ENCODE measurements around the gene TSFM.

TSFM gene

DNA sequence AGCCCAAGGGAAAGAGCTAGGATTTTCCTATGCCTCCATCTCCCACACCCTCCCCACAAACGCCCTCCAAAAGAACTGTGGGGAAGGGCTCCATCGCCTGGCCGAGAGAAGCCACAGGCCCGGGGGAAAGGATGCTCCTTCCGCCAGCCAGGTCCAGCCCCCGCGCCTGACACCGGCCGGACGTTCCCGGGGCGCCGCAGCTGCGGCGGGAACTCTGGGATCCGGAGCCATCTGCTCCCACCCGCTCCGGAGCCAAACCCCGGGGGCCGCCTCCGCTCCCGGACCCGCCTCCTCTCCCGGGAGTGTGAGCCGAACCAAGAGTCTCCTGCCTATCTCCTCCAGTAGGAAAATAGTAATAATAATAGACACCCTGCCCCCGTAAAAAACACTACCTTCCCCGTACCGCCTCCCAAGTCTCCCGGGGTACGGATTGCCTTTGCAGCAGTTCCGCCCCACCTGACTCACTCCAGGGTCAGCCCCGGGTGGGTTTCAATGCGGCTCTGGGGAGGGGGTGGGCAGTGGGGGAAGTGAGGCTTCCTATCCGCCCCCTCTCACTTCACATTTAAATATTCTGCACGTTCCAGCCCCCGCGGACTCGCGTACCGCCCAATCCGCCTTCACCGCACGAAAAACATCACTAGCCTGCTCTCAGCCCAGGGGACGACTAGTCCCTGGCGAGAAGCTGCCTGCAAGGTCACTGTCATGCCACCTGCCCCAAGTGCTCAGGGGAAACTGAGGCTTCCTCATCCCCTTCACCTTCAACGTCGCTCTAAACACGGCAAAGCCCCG lies 46.4 kb upstream of the TSFM start (continued):
- TF ChIP-seq, protein P1, sequence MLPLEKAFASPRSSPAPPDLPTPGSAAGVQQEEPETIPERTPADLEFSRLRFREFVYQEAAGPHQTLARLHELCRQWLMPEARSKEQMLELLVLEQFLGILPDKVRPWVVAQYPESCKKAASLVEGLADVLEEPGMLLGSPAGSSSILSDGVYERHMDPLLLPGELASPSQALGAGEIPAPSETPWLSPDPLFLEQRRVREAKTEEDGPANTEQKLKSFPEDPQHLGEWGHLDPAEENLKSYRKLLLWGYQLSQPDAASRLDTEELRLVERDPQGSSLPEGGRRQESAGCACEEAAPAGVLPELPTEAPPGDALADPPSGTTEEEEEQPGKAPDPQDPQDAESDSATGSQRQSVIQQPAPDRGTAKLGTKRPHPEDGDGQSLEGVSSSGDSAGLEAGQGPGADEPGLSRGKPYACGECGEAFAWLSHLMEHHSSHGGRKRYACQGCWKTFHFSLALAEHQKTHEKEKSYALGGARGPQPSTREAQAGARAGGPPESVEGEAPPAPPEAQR (tag by site-specific recombination; IDR thresholded peaks at IDR 0.05) = no peak
- TF ChIP-seq ZNF654 (tag by site-specific recombination; IDR thresholded peaks at IDR 0.05; ENCODE audit: low read depth) = peak; percentile 44
- peak; percentile 80 for TF ChIP-seq GLIS2 (tag by site-specific recombination; IDR thresholded peaks at IDR 0.05)
- TF ChIP-seq, protein P2, sequence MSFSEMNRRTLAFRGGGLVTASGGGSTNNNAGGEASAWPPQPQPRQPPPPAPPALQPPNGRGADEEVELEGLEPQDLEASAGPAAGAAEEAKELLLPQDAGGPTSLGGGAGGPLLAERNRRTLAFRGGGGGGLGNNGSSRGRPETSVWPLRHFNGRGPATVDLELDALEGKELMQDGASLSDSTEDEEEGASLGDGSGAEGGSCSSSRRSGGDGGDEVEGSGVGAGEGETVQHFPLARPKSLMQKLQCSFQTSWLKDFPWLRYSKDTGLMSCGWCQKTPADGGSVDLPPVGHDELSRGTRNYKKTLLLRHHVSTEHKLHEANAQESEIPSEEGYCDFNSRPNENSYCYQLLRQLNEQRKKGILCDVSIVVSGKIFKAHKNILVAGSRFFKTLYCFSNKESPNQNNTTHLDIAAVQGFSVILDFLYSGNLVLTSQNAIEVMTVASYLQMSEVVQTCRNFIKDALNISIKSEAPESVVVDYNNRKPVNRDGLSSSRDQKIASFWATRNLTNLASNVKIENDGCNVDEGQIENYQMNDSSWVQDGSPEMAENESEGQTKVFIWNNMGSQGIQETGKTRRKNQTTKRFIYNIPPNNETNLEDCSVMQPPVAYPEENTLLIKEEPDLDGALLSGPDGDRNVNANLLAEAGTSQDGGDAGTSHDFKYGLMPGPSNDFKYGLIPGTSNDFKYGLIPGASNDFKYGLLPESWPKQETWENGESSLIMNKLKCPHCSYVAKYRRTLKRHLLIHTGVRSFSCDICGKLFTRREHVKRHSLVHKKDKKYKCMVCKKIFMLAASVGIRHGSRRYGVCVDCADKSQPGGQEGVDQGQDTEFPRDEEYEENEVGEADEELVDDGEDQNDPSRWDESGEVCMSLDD (tag by site-specific recombination; IDR thresholded peaks at IDR 0.05) = 0 out of 2 replicates have a peak, but pooled peaks have one; percentile 24
- no peak for TF ChIP-seq ZNF266 (tag by site-specific recombination; IDR thresholded peaks at IDR 0.05; ENCODE audit: low read depth)
- TF ChIP-seq, protein P3, sequence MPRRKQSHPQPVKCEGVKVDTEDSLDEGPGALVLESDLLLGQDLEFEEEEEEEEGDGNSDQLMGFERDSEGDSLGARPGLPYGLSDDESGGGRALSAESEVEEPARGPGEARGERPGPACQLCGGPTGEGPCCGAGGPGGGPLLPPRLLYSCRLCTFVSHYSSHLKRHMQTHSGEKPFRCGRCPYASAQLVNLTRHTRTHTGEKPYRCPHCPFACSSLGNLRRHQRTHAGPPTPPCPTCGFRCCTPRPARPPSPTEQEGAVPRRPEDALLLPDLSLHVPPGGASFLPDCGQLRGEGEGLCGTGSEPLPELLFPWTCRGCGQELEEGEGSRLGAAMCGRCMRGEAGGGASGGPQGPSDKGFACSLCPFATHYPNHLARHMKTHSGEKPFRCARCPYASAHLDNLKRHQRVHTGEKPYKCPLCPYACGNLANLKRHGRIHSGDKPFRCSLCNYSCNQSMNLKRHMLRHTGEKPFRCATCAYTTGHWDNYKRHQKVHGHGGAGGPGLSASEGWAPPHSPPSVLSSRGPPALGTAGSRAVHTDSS (tag by site-specific recombination; IDR thresholded peaks at IDR 0.05) = no peak
- TF ChIP-seq, protein P4, sequence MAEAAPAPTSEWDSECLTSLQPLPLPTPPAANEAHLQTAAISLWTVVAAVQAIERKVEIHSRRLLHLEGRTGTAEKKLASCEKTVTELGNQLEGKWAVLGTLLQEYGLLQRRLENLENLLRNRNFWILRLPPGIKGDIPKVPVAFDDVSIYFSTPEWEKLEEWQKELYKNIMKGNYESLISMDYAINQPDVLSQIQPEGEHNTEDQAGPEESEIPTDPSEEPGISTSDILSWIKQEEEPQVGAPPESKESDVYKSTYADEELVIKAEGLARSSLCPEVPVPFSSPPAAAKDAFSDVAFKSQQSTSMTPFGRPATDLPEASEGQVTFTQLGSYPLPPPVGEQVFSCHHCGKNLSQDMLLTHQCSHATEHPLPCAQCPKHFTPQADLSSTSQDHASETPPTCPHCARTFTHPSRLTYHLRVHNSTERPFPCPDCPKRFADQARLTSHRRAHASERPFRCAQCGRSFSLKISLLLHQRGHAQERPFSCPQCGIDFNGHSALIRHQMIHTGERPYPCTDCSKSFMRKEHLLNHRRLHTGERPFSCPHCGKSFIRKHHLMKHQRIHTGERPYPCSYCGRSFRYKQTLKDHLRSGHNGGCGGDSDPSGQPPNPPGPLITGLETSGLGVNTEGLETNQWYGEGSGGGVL (tag by site-specific recombination; IDR thresholded peaks at IDR 0.05) = peak; percentile 92
- TF ChIP-seq, protein P5, sequence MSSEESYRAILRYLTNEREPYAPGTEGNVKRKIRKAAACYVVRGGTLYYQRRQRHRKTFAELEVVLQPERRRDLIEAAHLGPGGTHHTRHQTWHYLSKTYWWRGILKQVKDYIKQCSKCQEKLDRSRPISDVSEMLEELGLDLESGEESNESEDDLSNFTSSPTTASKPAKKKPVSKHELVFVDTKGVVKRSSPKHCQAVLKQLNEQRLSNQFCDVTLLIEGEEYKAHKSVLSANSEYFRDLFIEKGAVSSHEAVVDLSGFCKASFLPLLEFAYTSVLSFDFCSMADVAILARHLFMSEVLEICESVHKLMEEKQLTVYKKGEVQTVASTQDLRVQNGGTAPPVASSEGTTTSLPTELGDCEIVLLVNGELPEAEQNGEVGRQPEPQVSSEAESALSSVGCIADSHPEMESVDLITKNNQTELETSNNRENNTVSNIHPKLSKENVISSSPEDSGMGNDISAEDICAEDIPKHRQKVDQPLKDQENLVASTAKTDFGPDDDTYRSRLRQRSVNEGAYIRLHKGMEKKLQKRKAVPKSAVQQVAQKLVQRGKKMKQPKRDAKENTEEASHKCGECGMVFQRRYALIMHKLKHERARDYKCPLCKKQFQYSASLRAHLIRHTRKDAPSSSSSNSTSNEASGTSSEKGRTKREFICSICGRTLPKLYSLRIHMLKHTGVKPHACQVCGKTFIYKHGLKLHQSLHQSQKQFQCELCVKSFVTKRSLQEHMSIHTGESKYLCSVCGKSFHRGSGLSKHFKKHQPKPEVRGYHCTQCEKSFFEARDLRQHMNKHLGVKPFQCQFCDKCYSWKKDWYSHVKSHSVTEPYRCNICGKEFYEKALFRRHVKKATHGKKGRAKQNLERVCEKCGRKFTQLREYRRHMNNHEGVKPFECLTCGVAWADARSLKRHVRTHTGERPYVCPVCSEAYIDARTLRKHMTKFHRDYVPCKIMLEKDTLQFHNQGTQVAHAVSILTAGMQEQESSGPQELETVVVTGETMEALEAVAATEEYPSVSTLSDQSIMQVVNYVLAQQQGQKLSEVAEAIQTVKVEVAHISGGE (tag by site-specific recombination; conservative IDR thresholded peaks at IDR 0.05; ENCODE audit: low read depth) = peak; percentile 47
- TF ChIP-seq ZNF169 (tag by site-specific recombination; IDR thresholded peaks at IDR 0.05) = no peak
- no peak for TF ChIP-seq SETDB1 (IDR thresholded peaks at IDR 0.05; ENCODE audit: insufficient read length, low read length)
- TF ChIP-seq ZFHX2 (tag by site-specific recombination; conservative IDR thresholded peaks at IDR 0.05) = peak; percentile 86
- no peak for TF ChIP-seq ZNF521 (tag by site-specific recombination; IDR thresholded peaks at IDR 0.05)
- TF ChIP-seq ZNF133 (tag by site-specific recombination; IDR thresholded peaks at IDR 0.05) = no peak
- TF ChIP-seq, protein P6, sequence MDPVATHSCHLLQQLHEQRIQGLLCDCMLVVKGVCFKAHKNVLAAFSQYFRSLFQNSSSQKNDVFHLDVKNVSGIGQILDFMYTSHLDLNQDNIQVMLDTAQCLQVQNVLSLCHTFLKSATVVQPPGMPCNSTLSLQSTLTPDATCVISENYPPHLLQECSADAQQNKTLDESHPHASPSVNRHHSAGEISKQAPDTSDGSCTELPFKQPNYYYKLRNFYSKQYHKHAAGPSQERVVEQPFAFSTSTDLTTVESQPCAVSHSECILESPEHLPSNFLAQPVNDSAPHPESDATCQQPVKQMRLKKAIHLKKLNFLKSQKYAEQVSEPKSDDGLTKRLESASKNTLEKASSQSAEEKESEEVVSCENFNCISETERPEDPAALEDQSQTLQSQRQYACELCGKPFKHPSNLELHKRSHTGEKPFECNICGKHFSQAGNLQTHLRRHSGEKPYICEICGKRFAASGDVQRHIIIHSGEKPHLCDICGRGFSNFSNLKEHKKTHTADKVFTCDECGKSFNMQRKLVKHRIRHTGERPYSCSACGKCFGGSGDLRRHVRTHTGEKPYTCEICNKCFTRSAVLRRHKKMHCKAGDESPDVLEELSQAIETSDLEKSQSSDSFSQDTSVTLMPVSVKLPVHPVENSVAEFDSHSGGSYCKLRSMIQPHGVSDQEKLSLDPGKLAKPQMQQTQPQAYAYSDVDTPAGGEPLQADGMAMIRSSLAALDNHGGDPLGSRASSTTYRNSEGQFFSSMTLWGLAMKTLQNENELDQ (tag by site-specific recombination; IDR thresholded peaks at IDR 0.05; ENCODE audit: low read depth) = no peak
- TF ChIP-seq ZNF670 (tag by site-specific recombination; IDR thresholded peaks at IDR 0.05; ENCODE audit: low read depth) = no peak
- TF ChIP-seq OSR2 (tag by site-specific recombination; IDR thresholded peaks at IDR 0.05) = no peak; the same call in 1 of the 2 replicates
- TF ChIP-seq, protein P7, sequence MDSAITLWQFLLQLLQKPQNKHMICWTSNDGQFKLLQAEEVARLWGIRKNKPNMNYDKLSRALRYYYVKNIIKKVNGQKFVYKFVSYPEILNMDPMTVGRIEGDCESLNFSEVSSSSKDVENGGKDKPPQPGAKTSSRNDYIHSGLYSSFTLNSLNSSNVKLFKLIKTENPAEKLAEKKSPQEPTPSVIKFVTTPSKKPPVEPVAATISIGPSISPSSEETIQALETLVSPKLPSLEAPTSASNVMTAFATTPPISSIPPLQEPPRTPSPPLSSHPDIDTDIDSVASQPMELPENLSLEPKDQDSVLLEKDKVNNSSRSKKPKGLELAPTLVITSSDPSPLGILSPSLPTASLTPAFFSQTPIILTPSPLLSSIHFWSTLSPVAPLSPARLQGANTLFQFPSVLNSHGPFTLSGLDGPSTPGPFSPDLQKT (IDR thresholded peaks at IDR 0.05; ENCODE audit: borderline replicate concordance, low read depth, low read length) = no peak
- peak; percentile 32; the same call in 1 of the 2 replicates for TF ChIP-seq ZXDB (tag by site-specific recombination; IDR thresholded peaks at IDR 0.05)
- TF ChIP-seq ZNF221 (tag by site-specific recombination; IDR thresholded peaks at IDR 0.05; ENCODE audit: borderline replicate concordance) = no peak
- no peak for TF ChIP-seq ZNF138 (tag by site-specific recombination; IDR thresholded peaks at IDR 0.05; ENCODE audit: borderline replicate concordance)
- TF ChIP-seq ZNF426 (tag by site-specific recombination; IDR thresholded peaks at IDR 0.05) = no peak
- TF ChIP-seq, protein P8, sequence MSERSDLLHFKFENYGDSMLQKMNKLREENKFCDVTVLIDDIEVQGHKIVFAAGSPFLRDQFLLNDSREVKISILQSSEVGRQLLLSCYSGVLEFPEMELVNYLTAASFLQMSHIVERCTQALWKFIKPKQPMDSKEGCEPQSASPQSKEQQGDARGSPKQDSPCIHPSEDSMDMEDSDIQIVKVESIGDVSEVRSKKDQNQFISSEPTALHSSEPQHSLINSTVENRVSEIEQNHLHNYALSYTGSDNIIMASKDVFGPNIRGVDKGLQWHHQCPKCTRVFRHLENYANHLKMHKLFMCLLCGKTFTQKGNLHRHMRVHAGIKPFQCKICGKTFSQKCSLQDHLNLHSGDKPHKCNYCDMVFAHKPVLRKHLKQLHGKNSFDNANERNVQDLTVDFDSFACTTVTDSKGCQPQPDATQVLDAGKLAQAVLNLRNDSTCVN (tag by site-specific recombination; optimal IDR thresholded peaks at IDR 0.05) = peak; percentile 62

All from HEK293 (cell line).